Activated T-cell treated with anti-CD3 and anti-CD28 coated beads, Interleukin-2, amount 50 U/mL, for 48 hours (primary cell): ENCODE results near the gene APOO.

ENCODE experiments used
- DNase-seq, 2 experiments: peaks; one replicate each; pipeline ENCODE4 v3.0.0-alpha.2; 2020

APOO gene

GRCh38 chrX:23857363-23857762 lies 50.4 kb downstream of the APOO start:
- no peak for DNase-seq

- no peak for DNase-seq
These were observed 52.2 kb downstream of the APOO start for GRCh38 chrX:23855569-23855968.

GRCh38 chrX:23854945-23855344 lies 52.8 kb downstream of the APOO start:
- no peak for DNase-seq

GRCh38 chrX:23854122-23854521 lies 53.6 kb downstream of the APOO start:
- no peak for DNase-seq

GRCh38 chrX:23851544-23851943 lies 56.2 kb downstream of the APOO start:
- no peak for DNase-seq

- no peak for DNase-seq
These were observed 58.5 kb downstream of the APOO start for GRCh38 chrX:23849241-23849640.

- no peak for DNase-seq
These were observed 62.4 kb downstream of the APOO start for GRCh38 chrX:23845351-23845817.

GRCh38 chrX:23844502-23845138 lies 63.1 kb downstream of the APOO start:
- DNase-seq, result no peak

GRCh38 chrX:23841847-23842522 lies 65.8 kb downstream of the APOO start:
- DNase-seq, result no peak

GRCh38 chrX:23840674-23841073 lies 67.1 kb downstream of the APOO start:
- DNase-seq, result no peak

GRCh38 chrX:23838953-23839352 lies 68.8 kb downstream of the APOO start:
- no peak for DNase-seq

GRCh38 chrX:23832721-23833120 lies 75.0 kb downstream of the APOO start:
- no peak for DNase-seq

- DNase-seq, result no peak
These were observed 78.9 kb downstream of the APOO start for GRCh38 chrX:23828881-23829280.

GRCh38 chrX:23826653-23827052 lies 81.1 kb downstream of the APOO start:
- no peak for DNase-seq

- no peak for DNase-seq
These were observed 81.5 kb downstream of the APOO start for GRCh38 chrX:23826216-23826615.

- DNase-seq, result no peak
These were observed 82.1 kb downstream of the APOO start for GRCh38 chrX:23825675-23826074.

GRCh38 chrX:23822841-23823240 lies 84.9 kb downstream of the APOO start:
- no peak for DNase-seq

- DNase-seq, result no peak
These were observed 85.3 kb downstream of the APOO start for GRCh38 chrX:23822397-23822796.

GRCh38 chrX:23821847-23822246 lies 85.9 kb downstream of the APOO start:
- DNase-seq, result no peak

GRCh38 chrX:23820235-23820782 lies 87.4 kb downstream of the APOO start:
- no peak for DNase-seq

- no peak for DNase-seq
These were observed 88.1 kb downstream of the APOO start for GRCh38 chrX:23819385-23820234.

- no peak for DNase-seq
These were observed 89.8 kb downstream of the APOO start for GRCh38 chrX:23817979-23818336.

GRCh38 chrX:23816179-23816578 lies 91.6 kb downstream of the APOO start:
- no peak for DNase-seq

GRCh38 chrX:23815376-23815775 lies 92.4 kb downstream of the APOO start:
- DNase-seq, result no peak
